HepG2 (cell line): Measurements from ENCODE around the gene HSPA4L. TPM values are rescaled to one million over a fixed set of nuclear protein-coding genes. Genes with fewer than 3 reads are reported as not detected.

ENCODE experiments used
- ATAC-seq: fragments of 200-7000 bp; cut with Tn5 transposase; 3 replicates; pipeline ENCODE4 v1.9.1; 2020; ENCODE audit warnings: mild to moderate bottlenecking, moderate library complexity
- BruUV-seq: library from RNA; stranded (reverse); fragments of 400-500 nt; replicated peaks from 2 replicates; lab custom pipeline; 2021; lab: Mats Ljungman, UMichigan
- CTCF ChIA-PET: fragments of 300-600 bp; formaldehyde crosslinking; extraction: SDS; loops from one replicate; lab custom pipeline; 2021; ENCODE audit warnings: low total read pairs, inconsistent platforms, low intra/inter-chr PET ratio; lab: Yijun Ruan, JAX
- POLR2A ChIA-PET: fragments of 350-600 bp; sonication (Branson Sonifier 250); formaldehyde crosslinking; loops from one replicate; lab custom pipeline; 2020; ENCODE audit warnings: antibody characterized with exemption, inconsistent platforms; lab: Yijun Ruan, JAX
- DNase-seq: peaks from one replicate; pipeline ENCODE4 v3.0.0-alpha.2; 2015; ENCODE audit warnings: low spot score
- FAIRE-seq: peaks from 3 replicates; lab custom pipeline; 2011; peaks lifted over from hg19 to GRCh38; lab: Jason Lieb, UNC
- H2AFZ ChIP-seq: one replicate; pipeline ENCODE4 v1.6.1; 2011; ENCODE audit warnings: low read length, inconsistent platforms
- H3K27ac ChIP-seq: fragments of 300-600 bp; 3 replicates; pipeline ENCODE4 v1.8.0; 2011; ENCODE audit warnings: mixed run types, mild to moderate bottlenecking, mixed read lengths, low read length, inconsistent platforms; ENCODE audit not compliant: insufficient read depth; ENCODE audit errors: extremely low read length
- H3K27me3 ChIP-seq, 2 experiments: fragments of 200-600 bp in 1 of 2; 2 replicates in 1 of 2; 3 replicates in 1 of 2; pipeline versions ENCODE4 v1.6.0 to v1.8.0; 2011; ENCODE audit warnings: low read length in 2 of 2, mild to moderate bottlenecking in 2 of 2, moderate library complexity in 2 of 2, inconsistent platforms in 1 of 2; ENCODE audit not compliant: insufficient read depth in 2 of 2, control insufficient read depth in 1 of 2
- H3K36me3 ChIP-seq, 2 experiments: fragments of 200-600 bp in 1 of 2; replicated peaks in 1 of 2; 2 replicates in 1 of 2; 3 replicates in 1 of 2; pipeline versions ENCODE4 v1.5.1 to v1.8.0; 2011; ENCODE audit warnings: low read length in 2 of 2, inconsistent platforms in 1 of 2; ENCODE audit not compliant: insufficient read depth in 2 of 2, control insufficient read depth in 1 of 2
- H3K4me1 ChIP-seq: 2 replicates; pipeline ENCODE4 v1.5.1; 2012; ENCODE audit warnings: low read length, inconsistent platforms; ENCODE audit not compliant: insufficient read depth
- H3K4me2 ChIP-seq: 2 replicates; pipeline ENCODE4 v1.6.0; 2011; ENCODE audit warnings: low read depth, low read length, inconsistent platforms
- H3K4me3 ChIP-seq, 3 experiments: fragments of 200-600 bp in 1 of 3; sonication (generic), shearing (Covaris generic) in 1 of 3; replicated peaks in 1 of 3; 2 replicates each; pipeline ENCODE4 v1.5.1; 2011 to 2016; ENCODE audit warnings: low read length in 3 of 3, inconsistent platforms in 2 of 3, low read depth in 2 of 3, mild to moderate bottlenecking in 2 of 3, control low read depth in 1 of 3, mixed read lengths in 1 of 3; ENCODE audit not compliant: insufficient read depth in 1 of 3
- H3K79me2 ChIP-seq: one replicate; pipeline ENCODE4 v1.6.1; 2011; ENCODE audit warnings: low read length, inconsistent platforms; ENCODE audit not compliant: insufficient read depth
- H3K9ac ChIP-seq: 2 replicates; pipeline ENCODE4 v1.6.0; 2011; ENCODE audit warnings: mild to moderate bottlenecking, low read depth, low read length, inconsistent platforms; ENCODE audit not compliant: insufficient read depth
- H3K9me3 ChIP-seq: 2 replicates; pipeline ENCODE4 v1.5.1; 2012; ENCODE audit warnings: mild to moderate bottlenecking, low read length
- H4K20me1 ChIP-seq: 2 replicates; pipeline ENCODE4 v1.6.0; 2011; ENCODE audit warnings: inconsistent platforms, mild to moderate bottlenecking, low read length, moderate library complexity; ENCODE audit not compliant: insufficient read depth
- NFKBIZ ChIP-seq: IDR thresholded peaks from 2 replicates; pipeline ENCODE4 v1.6.1; 2018; ENCODE audit warnings: missing genetic modification reagents, missing compliant biosample characterization
- ZBTB33 ChIP-seq: sonication (generic); formaldehyde crosslinking; IDR thresholded peaks from 2 replicates; pipeline ENCODE4 v1.4.0; 2020; ENCODE audit warnings: missing genetic modification reagents
- ZNF766 ChIP-seq: sonication (generic); formaldehyde crosslinking; IDR thresholded peaks from 2 replicates; pipeline ENCODE4 v1.5.0; 2020; ENCODE audit warnings: missing genetic modification reagents, borderline replicate concordance
- ZNF879 ChIP-seq: sonication (generic); formaldehyde crosslinking; IDR thresholded peaks from 2 replicates; pipeline ENCODE4 v1.8.1; 2023; ENCODE audit warnings: missing genetic modification reagents
- WGBS: methylation state at CpG from one replicate; pipeline ENCODE4 v1.1.6; 2017; ENCODE audit warnings: low lambda C conversion rate; 5-methylcytosine and 5-hydroxymethylcytosine counted together
- in situ Hi-C: cut with HindIII; loops from 2 replicates; pipeline ENCODE4 v1.10.0; 2017; ENCODE audit warnings: low pct_unique_long_range_greater_than_20kb; ENCODE audit not compliant: extremely low pct_ligation_motif_present
- intact Hi-C: fragments of 100-400 bp; cut with micrococcal nuclease; formaldehyde crosslinking; loops from one replicate; pipeline ENCODE4 v1.10.0; 2022; ENCODE audit not compliant: unreplicated experiment
- polyA plus RNA-seq, 8 experiments: library from polyadenylated mRNA; depleted of rRNA in 3 of 8; stranded (reverse) in 7 of 8; unstranded in 1 of 8; fragments of >200 nt; fragmentation: Illumina TruSeq in 4 of 8; extraction: Trizol in 4 of 8; gene quantifications; 2 replicates each; pipeline versions ENCODE4 v1.2.1 to v1.2.3, GENCODE V29; 2011 to 2016; ENCODE audit warnings: low read depth in 4 of 8, missing spikeins in 1 of 8, mixed read lengths in 1 of 8; ENCODE audit not compliant: insufficient read depth in 1 of 8
- total RNA-seq, 5 experiments: library from RNA; depleted of rRNA; stranded (reverse); fragments of >200 nt; fragmentation: Illumina TruSeq; extraction: Trizol; gene quantifications; 2 replicates each; pipeline ENCODE4 v1.2.3, GENCODE V29; 2016; ENCODE audit warnings: low read depth in 1 of 5
- TF ChIP-seq, protein P1 (sequence below): sonication (generic); formaldehyde crosslinking; IDR thresholded peaks from 2 replicates; pipeline ENCODE4 v1.4.0; 2020; ENCODE audit warnings: mild to moderate bottlenecking, missing genetic modification reagents

The HSPA4L gene
- total and polyA plus RNA-seq, 2 of the 13 experiments (the other 11 are each of a cell fraction or from before 2014, with no cell fraction given) = 3.7 to 31.5 TPM

- TF ChIP-seq, protein P1, sequence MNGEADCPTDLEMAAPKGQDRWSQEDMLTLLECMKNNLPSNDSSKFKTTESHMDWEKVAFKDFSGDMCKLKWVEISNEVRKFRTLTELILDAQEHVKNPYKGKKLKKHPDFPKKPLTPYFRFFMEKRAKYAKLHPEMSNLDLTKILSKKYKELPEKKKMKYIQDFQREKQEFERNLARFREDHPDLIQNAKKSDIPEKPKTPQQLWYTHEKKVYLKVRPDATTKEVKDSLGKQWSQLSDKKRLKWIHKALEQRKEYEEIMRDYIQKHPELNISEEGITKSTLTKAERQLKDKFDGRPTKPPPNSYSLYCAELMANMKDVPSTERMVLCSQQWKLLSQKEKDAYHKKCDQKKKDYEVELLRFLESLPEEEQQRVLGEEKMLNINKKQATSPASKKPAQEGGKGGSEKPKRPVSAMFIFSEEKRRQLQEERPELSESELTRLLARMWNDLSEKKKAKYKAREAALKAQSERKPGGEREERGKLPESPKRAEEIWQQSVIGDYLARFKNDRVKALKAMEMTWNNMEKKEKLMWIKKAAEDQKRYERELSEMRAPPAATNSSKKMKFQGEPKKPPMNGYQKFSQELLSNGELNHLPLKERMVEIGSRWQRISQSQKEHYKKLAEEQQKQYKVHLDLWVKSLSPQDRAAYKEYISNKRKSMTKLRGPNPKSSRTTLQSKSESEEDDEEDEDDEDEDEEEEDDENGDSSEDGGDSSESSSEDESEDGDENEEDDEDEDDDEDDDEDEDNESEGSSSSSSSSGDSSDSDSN (CRISPR knock-in tag) = no peak
- no peak for TF ChIP-seq ZNF766 (CRISPR knock-in tag)
Measured at GRCh38 chr4:127780598-127780997, 1.5 kb upstream of the HSPA4L start (continued).

DNA sequence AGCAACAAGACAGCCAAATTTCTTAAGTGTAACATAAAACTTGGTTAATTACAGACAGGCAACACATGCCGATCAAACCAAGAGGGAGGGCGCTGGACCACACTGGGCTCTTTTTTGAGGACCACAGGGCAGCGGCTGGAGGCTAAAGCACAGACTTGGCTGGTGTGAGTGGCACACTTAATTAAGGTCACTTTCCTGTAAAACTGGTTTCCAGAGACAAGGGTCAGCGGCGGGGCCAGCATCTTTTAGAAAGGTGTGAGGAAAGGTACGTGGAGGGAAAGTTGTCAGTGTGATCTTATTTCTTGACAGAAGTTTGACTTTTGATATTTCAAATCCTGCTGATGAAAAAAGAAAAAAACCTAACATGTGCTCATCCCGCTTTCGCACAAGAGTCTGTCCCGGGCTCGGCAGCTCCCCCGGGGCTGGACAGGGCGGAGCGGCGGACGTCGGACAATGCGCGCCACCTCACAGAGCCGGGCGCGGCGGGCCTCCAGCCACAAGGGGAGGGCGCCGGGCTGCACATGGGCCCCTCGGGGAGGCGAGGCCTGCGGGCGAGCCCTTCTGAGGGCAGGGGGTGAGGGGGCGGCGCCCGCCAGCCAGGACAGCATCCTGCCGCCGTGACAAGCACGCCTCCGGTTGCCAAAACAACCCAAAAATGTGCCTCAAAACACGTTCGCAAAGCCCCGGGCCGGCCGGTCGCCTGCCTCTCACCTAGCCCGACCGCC lies 660 bp upstream of the HSPA4L start:
- Histone ChIP-seq H3K4me2 (peak overlapping the region; percentile 90), H4K20me1 (no peaks in the 10 kb centered on the region), H3K9me3 (no peaks in the 10 kb centered on the region), H3K27ac (no peak overlapping the region), H3K9ac (peak overlapping the region; percentile 39; the same call in 1 of the 2 replicates), H2AFZ (no peak overlapping the region), H3K4me1 (peaks cover 34% of the 10 kb centered on the region), H3K36me3 (no peaks in the 10 kb centered on the region), H3K4me3 (peak overlapping the region; percentile 44 to 88 (median 82); a peak in 5 of 6 replicates), H3K79me2 (peaks cover 30% of the 10 kb centered on the region), H3K27me3 (no peaks in the 10 kb centered on the region; a peak in 1 of 5 replicates)
- BruUV-seq = no TSS peak
- intact Hi-C loops (loop anchor here (10.0 kb wide), 2 partner anchors 103 to 183 kb away; partner anchors contain the start of genes ABHD18, MFSD8 and PLK4), in situ Hi-C loops (no loop called here)
- no peak for FAIRE-seq
- CTCF ChIA-PET = no interaction called here
- ATAC-seq = no peak
- TF ChIP-seq ZBTB33 (CRISPR knock-in tag) (0 out of 2 replicates have a peak, but pooled peaks have one; percentile 7), ZNF879 (CRISPR knock-in tag) (0 out of 2 replicates have a peak, but pooled peaks have one; percentile 16), NFKBIZ (no peak)
- WGBS = 94% methylated on average over 20 of the region's 43 CpGs
- POLR2A ChIA-PET = no interaction called here
- no peak for DNase-seq
